ENCODE data around the gene UBE2F.
"Not testable (repeated sequence)": the region's sequence is repeated elsewhere in the genome, so short reads cannot be mapped to it uniquely, and the experiment has no call there.

UBE2F gene

DNA sequence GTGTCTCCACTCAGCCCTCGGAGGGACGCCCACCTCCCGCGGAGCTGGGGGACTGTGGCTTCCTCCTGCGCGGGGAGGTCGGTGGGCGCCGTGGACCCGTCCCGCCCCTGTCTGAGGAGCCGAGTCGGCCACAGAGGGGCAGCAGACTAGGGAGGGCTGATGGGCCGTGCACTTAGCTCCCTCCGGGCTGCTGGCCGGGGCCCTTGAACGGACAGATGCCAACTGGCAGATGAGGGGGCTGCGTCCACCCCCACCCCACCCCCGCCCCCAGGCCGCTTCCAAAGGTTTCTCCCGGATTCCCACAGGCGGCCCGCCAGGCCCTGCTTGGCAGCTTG, 10.4 kb upstream of the UBE2F start:
- TF ChIP-seq, protein P1, sequence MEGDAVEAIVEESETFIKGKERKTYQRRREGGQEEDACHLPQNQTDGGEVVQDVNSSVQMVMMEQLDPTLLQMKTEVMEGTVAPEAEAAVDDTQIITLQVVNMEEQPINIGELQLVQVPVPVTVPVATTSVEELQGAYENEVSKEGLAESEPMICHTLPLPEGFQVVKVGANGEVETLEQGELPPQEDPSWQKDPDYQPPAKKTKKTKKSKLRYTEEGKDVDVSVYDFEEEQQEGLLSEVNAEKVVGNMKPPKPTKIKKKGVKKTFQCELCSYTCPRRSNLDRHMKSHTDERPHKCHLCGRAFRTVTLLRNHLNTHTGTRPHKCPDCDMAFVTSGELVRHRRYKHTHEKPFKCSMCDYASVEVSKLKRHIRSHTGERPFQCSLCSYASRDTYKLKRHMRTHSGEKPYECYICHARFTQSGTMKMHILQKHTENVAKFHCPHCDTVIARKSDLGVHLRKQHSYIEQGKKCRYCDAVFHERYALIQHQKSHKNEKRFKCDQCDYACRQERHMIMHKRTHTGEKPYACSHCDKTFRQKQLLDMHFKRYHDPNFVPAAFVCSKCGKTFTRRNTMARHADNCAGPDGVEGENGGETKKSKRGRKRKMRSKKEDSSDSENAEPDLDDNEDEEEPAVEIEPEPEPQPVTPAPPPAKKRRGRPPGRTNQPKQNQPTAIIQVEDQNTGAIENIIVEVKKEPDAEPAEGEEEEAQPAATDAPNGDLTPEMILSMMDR (IDR thresholded peaks at IDR 0.05; ENCODE audit: low read depth, low read length, missing control alignments), result no peak
- no peak overlapping the region for H3K4me3 ChIP-seq (ENCODE audit: low read depth, low read length)
- DNase-seq (ENCODE audit: low read depth), result no peak

DNA sequence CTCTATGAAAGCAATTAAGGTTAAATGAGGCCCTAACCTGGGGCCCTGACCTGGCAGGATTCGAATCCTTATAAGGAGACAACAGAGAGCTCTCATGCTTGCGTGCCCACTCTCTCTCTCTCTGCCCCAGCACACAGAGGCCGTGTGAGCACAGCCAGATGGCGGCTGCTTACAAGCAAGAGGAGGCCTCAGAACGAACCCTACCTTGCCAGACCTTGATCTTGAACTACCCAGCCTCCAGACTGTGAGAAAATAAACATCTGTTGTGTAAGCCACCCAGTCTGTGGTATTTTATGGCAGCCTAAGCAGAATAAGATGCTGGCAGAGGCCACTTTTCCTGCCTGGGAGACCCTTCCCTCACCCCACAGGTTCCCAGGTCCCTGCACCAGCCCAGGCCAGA, 5.2 kb upstream of the UBE2F start:
- no peak overlapping the region for H3K4me3 ChIP-seq (ENCODE audit: low read depth, low read length)
- no peak for DNase-seq (ENCODE audit: low read depth)
- TF ChIP-seq, protein P1 (IDR thresholded peaks at IDR 0.05; ENCODE audit: low read depth, low read length, missing control alignments), result no peak

DNA sequence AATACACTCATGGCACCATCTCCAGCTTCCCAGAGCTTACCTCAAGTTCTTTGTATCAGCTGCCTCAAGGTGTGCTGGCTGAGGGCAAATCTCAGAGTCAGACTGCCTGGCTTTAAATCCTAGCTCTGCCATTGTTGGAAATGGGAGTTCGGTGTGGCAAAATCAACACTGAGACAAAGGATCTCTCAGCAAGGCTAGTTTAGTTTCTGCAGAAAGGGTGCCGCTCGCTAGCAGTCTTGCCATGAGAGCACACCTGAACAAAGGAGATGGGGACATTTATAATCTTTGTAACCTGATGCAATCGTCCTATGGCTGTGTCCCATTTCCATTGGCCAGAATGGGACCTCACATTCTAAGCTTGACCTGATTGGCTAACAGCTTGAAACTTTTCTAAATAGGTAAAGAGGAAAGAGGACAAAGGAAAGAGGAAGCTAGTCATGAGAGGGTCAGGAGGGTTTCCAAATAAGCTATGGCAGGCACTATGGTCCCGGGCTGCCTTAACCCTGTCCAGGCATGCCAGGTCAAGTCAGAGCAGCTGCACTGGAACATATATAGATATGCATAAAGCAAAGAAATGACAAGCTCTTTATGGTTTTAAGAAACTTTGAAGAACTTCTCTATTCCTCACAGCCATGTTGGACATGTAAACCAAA, 4.3 kb upstream of the UBE2F start:
- TF ChIP-seq, protein P1 (IDR thresholded peaks at IDR 0.05; ENCODE audit: low read depth, low read length, missing control alignments), result no peak
- no peak overlapping the region for H3K4me3 ChIP-seq (ENCODE audit: low read depth, low read length)
- DNase-seq (ENCODE audit: low read depth), result no peak

GRCh38 chr2:237963490-237963991, 3.3 kb upstream of the UBE2F start:
- not testable (repeated sequence) for DNase-seq (ENCODE audit: low read depth)

DNA sequence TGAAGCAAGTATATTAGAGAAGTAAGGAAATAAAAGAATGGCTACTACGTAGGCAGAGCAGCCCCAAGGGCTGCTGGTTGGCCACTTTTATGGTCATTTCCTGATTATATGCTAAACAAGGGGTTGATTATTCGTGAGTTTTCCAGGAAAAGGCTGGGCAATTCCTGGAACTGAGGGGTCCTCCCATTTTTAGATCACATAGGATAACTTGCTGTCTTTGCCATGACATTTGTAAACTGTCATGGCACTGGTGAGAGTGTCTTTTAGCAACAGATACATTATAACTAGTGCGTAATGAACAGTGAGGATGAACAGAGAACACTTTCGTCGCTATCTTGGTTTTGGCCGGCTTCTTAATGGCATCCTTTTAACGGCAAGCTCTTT, 2.6 kb upstream of the UBE2F start:
- TF ChIP-seq, protein P1 (IDR thresholded peaks at IDR 0.05; ENCODE audit: low read depth, low read length, missing control alignments), result no peak
- H3K4me3 ChIP-seq (ENCODE audit: low read depth, low read length), result no peak overlapping the region
- DNase-seq (ENCODE audit: low read depth), result no peak

More at GRCh38 chr2:237963490-237963991, 3.3 kb upstream of the UBE2F start:
- not testable (repeated sequence) for H3K4me3 ChIP-seq (ENCODE audit: low read depth, low read length)

GRCh38 chr2:237964578-237965404, 2.0 kb upstream of the UBE2F start:
- H3K4me3 ChIP-seq (ENCODE audit: low read depth, low read length), result no peak overlapping the region
- TF ChIP-seq, protein P1 (IDR thresholded peaks at IDR 0.05; ENCODE audit: low read depth, low read length, missing control alignments), result no peak
- no peak for DNase-seq (ENCODE audit: low read depth)

DNA sequence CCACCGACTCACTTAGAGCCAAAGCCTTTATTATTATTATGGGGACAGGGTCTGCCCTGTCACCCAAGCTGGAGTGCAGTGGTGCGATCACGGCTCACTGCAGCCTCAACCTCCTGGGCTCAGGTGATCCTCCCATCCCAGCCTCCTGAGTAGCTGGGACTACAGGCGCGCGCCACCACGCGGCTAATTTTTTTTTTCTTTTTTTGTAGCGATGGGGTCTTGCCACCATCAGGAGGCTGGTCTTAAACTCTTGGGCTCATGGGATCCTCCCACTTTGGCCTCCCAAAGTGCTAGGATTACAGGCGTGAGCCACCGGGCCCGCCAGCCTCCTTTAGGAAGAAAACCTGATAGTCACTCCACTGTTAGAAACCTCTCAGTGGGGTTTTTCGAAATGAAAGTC, 970 bp upstream of the UBE2F start:
- H3K4me3 ChIP-seq (ENCODE audit: low read depth, low read length), result peak overlapping the region; percentile 88; the same call in 1 of the 2 replicates
- DNase-seq (ENCODE audit: low read depth), result not testable (repeated sequence)

- TF ChIP-seq, protein P1 (IDR thresholded peaks at IDR 0.05; ENCODE audit: low read depth, low read length, missing control alignments), result no peak
- peak overlapping the region; percentile 88 for H3K4me3 ChIP-seq (ENCODE audit: low read depth, low read length)
- no peak for DNase-seq (ENCODE audit: low read depth)
Observed at GRCh38 chr2:237966250-237966564, 607 bp upstream of the UBE2F start.

All from GM12864 (cell line).